Endodermal cell (in vitro differentiated cells): ENCODE data around the gene BCL11B. TPM values are rescaled to one million over a fixed set of nuclear protein-coding genes. Genes with fewer than 3 reads are reported as not detected.

ENCODE experiments used
- DNase-seq: peaks from one replicate; pipeline ENCODE4 v3.0.0-alpha.2; 2017
- H3K27ac ChIP-seq: 2 replicates; pipeline ENCODE4 v1.5.1; 2013; ENCODE audit warnings: mild to moderate bottlenecking, low read depth, low read length, moderate library complexity
- H3K27me3 ChIP-seq: 2 replicates; pipeline ENCODE4 v1.6.1; 2013; ENCODE audit warnings: mild to moderate bottlenecking, low read length, moderate library complexity; ENCODE audit not compliant: insufficient read depth, control insufficient read depth, poor library complexity, severe bottlenecking
- H3K36me3 ChIP-seq: 2 replicates; pipeline ENCODE4 v1.7.0; 2013; ENCODE audit warnings: mild to moderate bottlenecking, low read length, moderate library complexity; ENCODE audit not compliant: control insufficient read depth, insufficient read depth
- H3K4me1 ChIP-seq: one replicate; pipeline ENCODE4 v1.7.0; 2013; ENCODE audit warnings: low read length; ENCODE audit not compliant: control insufficient read depth, insufficient read depth
- H3K4me3 ChIP-seq: 2 replicates; pipeline ENCODE4 v1.5.1; 2013; ENCODE audit warnings: mild to moderate bottlenecking, low read length, moderate library complexity
- H3K9ac ChIP-seq: 2 replicates; pipeline ENCODE4 v1.6.1; 2013; ENCODE audit warnings: mild to moderate bottlenecking, low read length, moderate library complexity; ENCODE audit not compliant: poor library complexity, severe bottlenecking; ENCODE audit errors: extremely low read depth
- H3K9me3 ChIP-seq: 2 replicates; pipeline ENCODE4 v1.6.1; 2013; ENCODE audit warnings: mild to moderate bottlenecking, low read length, moderate library complexity; ENCODE audit not compliant: control insufficient read depth
- H3K27ac Mint-ChIP-seq: 2 replicates; pipeline ENCODE4 v1.8.0; 2020; ENCODE audit warnings: mixed read lengths
- H3K27me3 Mint-ChIP-seq: 2 replicates; pipeline ENCODE4 v1.8.0; 2021; ENCODE audit warnings: mild to moderate bottlenecking, mixed read lengths; ENCODE audit not compliant: insufficient read depth
- H3K36me3 Mint-ChIP-seq: 2 replicates; pipeline ENCODE4 v1.8.0; 2020; ENCODE audit warnings: low read depth, mixed read lengths
- H3K4me1 Mint-ChIP-seq: 2 replicates; pipeline ENCODE4 v1.8.0; 2020; ENCODE audit warnings: mixed read lengths
- H3K4me3 Mint-ChIP-seq: 2 replicates; pipeline ENCODE4 v1.8.0; 2020; ENCODE audit warnings: mild to moderate bottlenecking, moderate library complexity, mixed read lengths
- H3K9me3 Mint-ChIP-seq: 2 replicates; pipeline ENCODE4 v1.8.0; 2020; ENCODE audit warnings: mild to moderate bottlenecking, mixed read lengths
- WGBS, 2 experiments: methylation state at CpG; one replicate each; pipeline versions ENCODE4 v1.1.5 to v1.1.7; 2013; ENCODE audit warnings: missing lambda C conversion rate in 2 of 2, mixed read lengths in 1 of 2; ENCODE audit not compliant: insufficient coverage in 1 of 2, insufficient read length in 1 of 2; 5-methylcytosine and 5-hydroxymethylcytosine counted together
- total RNA-seq, 2 donors: library from RNA; stranded (reverse); fragmentation: NEBNext Ultra II Directional in 1 of 2; extraction: Animal tissue kit (Norgen Biotek cat#: 25700) in 1 of 2; gene quantifications; 2 replicates in 1 of 2; 3 replicates in 1 of 2; pipeline ENCODE4 v1.2.1, GENCODE V29; 2021
- TF ChIP-seq, protein P1 (sequence below): fragments of 200-600 bp; sonication (generic); conservative IDR thresholded peaks from 2 replicates; pipeline ENCODE4 v1.5.0; 2021; ENCODE audit warnings: antibody characterized with exemption, mild to moderate bottlenecking

The BCL11B gene
- total RNA-seq, 2 donors from 2014 or later, result 5.7 to 6.0 TPM

DNA sequence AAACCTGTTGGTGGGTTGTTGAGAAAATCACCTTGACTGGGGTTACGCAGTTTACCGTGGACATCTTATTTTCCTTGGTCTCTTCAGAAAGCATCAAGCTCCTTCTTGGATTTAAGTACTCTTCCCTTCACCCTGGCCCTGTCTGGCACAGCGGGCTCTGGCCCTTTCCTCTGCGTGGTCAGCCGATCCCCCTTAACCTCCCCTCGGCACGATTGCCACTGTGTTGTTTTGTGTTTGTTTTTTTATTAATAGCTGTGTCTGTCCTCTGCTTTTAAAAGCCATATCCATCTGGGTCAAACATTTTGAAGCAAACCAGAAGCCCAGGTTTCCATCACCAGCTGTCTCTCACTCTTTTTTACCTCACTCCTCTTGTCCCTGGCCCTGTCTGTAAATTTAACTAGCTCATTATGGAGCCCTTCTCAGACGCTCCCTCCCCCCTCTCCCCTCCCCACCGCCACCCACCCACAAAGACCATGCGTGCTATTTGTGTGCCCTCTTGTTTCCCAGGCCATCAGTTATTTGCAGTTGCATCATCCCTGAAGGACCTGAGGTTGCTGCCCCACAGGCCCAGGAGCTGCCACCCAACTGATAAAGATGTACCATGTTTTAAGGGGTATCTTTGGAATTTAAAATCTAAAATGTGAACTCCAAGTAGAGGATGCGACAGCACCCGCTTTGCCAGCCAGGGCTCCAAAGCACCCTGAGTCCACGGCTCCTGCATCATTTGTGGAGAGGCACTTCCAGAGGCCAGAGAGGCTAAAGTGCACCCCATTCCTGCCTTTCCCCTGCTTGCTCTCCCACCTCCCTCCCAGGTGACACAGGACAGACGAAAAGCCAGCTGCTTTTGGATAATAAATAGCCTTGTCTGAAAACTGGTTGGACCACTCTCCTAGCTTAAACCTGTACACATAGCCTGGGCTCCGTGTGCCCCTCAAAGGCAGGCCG, 3.9 kb downstream of the BCL11B start:
- Mint-ChIP-seq H3K36me3 (no peaks in the 10 kb centered on the region), H3K27me3 (peaks cover 11% of the 10 kb centered on the region), H3K4me1 (peaks cover 67% of the 10 kb centered on the region), H3K27ac (peak overlapping the region; percentile 9), H3K4me3 (peak overlapping the region; percentile 75), H3K9me3 (no peaks in the 10 kb centered on the region)
- Histone ChIP-seq H3K9ac (no peak overlapping the region), H3K36me3 (no peaks in the 10 kb centered on the region), H3K27me3 (peaks cover 12% of the 10 kb centered on the region), H3K9me3 (no peaks in the 10 kb centered on the region), H3K4me1 (peaks cover 22% of the 10 kb centered on the region), H3K4me3 (peak overlapping the region; percentile 88), H3K27ac (no peak overlapping the region)
- DNase-seq, result peak; percentile 60
- WGBS, 2 experiments, result 46 to 66% methylated on average over 6 to 12 of the region's 16 CpGs
- TF ChIP-seq, protein P1, sequence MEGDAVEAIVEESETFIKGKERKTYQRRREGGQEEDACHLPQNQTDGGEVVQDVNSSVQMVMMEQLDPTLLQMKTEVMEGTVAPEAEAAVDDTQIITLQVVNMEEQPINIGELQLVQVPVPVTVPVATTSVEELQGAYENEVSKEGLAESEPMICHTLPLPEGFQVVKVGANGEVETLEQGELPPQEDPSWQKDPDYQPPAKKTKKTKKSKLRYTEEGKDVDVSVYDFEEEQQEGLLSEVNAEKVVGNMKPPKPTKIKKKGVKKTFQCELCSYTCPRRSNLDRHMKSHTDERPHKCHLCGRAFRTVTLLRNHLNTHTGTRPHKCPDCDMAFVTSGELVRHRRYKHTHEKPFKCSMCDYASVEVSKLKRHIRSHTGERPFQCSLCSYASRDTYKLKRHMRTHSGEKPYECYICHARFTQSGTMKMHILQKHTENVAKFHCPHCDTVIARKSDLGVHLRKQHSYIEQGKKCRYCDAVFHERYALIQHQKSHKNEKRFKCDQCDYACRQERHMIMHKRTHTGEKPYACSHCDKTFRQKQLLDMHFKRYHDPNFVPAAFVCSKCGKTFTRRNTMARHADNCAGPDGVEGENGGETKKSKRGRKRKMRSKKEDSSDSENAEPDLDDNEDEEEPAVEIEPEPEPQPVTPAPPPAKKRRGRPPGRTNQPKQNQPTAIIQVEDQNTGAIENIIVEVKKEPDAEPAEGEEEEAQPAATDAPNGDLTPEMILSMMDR, result no peak

DNA sequence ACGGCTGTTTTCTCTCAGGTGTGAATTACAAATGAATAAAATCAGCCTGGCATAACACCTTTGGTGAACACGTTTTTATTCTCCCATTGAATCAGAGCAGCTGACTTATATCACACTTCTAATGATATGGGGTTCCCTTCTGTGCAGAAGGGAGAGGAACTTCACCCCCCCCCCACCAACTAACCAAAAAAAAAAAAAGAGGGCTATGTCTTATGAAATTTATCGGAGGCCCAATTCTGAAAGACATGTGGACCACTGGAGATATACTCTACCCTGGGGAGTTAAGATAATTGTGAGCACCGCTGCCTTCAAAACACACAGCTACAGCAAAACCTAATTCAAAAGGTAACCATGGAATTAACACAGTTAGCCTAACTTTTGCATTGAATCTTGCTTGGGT, 4.6 kb downstream of the BCL11B start:
- Histone ChIP-seq H3K9me3 (no peaks in the 10 kb centered on the region), H3K27ac (no peak overlapping the region), H3K36me3 (no peaks in the 10 kb centered on the region), H3K9ac (no peak overlapping the region), H3K27me3 (peaks cover 12% of the 10 kb centered on the region), H3K4me3 (peak overlapping the region; percentile 26), H3K4me1 (peaks cover 24% of the 10 kb centered on the region)
- Mint-ChIP-seq H3K4me3 (no peak overlapping the region), H3K27ac (no peak overlapping the region), H3K36me3 (no peaks in the 10 kb centered on the region), H3K4me1 (peaks cover 67% of the 10 kb centered on the region), H3K27me3 (peaks cover 11% of the 10 kb centered on the region), H3K9me3 (no peaks in the 10 kb centered on the region)
- DNase-seq, result no peak
- TF ChIP-seq, protein P1, result no peak
- 66% methylated on average over 4 of the region's 4 CpGs; no CpG with 5 or more reads in 1 of the 2 experiments for WGBS, 2 experiments

DNA sequence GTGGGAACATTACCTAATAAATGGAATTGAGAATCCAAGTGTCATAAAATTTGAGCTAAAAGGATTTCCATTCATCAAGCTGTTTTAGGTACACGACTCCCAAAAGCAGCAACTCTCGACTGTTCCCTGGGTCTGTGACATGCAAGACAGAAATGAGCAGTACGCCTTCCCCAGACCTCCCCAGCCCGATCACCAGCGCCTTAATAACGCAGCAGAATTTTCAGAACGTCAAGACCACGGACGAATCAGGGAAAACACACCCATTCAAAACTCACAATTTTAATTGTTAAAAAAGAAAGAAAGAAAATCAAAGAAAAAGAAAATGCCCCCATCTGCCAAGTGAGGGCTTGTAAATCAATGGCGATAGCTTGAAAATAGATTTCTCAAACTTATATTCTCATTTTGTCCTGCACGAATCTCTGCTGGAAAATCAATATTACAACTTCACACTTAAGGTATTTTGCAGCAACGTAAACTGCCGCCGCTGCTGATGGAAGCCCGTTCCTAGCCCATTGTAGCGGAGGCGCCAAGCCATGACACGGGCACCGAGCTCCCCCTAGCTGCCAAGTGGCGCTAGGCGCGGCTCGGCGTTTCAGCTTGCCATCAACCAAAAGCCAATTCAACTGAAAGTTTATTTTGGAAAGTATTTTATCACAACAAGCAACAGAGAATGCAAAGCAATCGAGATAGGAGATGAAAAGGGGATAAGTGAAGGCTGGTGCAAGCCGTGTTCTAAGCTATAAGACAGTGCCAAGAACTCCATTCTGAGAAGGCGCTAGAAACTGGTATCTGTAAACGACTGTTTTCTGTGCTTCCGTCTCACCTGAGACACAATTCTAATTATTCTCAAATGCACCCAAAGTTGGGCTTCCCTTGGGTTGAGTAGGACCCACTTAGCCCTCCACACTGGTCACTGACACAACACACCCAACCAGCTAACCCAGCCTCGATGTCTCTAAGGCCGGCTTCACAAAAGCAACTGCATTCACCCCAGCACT, 5.5 kb downstream of the BCL11B start:
- no peaks in the 10 kb centered on the region for H3K9me3 ChIP-seq

More for the DNA sequence above, 5.5 kb downstream of the BCL11B start:
- Histone ChIP-seq H3K36me3 (no peaks in the 10 kb centered on the region), H3K27me3 (peaks cover 12% of the 10 kb centered on the region), H3K4me3 (no peak overlapping the region), H3K4me1 (peaks cover 33% of the 10 kb centered on the region), H3K27ac (no peak overlapping the region), H3K9ac (no peak overlapping the region)
- Mint-ChIP-seq H3K27me3 (peaks cover 11% of the 10 kb centered on the region), H3K4me1 (peaks cover 76% of the 10 kb centered on the region), H3K4me3 (peak overlapping the region; percentile 25), H3K9me3 (no peaks in the 10 kb centered on the region), H3K27ac (no peak overlapping the region), H3K36me3 (no peaks in the 10 kb centered on the region)
- peak; percentile 93 for DNase-seq
- TF ChIP-seq, protein P1, result peak; percentile 100
- WGBS, 2 experiments, result 22 to 26% methylated on average over 15 to 29 of the region's 31 CpGs
